Fibroblast of skin of back (primary cell): ENCODE measurements around the gene TSSK6.
"Not testable (repeated sequence)": the region's sequence is repeated elsewhere in the genome, so short reads cannot be mapped to it uniquely, and the experiment has no call there.

ENCODE experiments used
- DNase-seq: peaks from one replicate; pipeline ENCODE4 v3.0.0-alpha.2; 2013

The TSSK6 gene

DNA sequence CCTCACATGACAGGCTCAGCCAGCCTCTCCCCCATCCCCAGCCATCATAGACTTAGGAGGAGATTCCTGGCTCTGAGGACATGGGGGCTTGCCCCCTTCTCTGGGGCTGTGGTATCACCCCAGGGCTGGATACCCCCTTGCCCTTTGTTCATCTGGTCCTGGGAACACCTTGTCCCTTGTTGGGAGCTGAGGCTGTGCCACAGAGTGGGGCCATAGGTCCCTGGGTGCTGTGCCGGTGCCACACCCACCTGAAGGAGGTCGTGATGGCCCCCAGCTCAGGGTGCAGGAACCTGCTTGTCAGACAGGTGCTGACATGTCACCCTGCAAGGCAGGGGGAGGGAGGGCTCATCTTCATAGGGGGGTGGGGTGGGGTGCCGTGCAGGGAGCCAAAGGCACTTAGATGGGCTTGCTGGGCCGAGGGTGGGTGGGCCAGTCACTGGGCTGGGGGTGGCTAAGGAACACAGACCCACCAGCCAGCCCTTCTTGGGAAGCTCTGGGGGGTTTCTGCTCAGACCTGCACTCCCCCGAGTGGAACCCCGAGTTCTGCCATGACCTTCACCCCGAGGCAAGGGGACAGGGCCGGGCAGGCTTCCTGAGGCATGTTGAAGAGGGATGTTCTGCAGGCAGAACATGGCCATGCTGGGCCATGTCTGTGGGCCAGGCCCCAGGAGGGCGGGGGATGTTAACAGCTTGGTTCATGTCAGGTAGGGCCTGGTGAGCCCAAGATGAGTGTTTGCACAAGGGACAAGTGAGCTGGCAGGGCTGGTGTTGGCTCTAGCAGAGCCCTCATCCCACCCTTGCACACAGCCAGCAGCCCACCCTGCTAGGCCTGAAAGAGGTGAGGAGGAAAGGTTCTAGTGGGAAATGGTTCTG, 28.0 kb downstream of the TSSK6 start:
- DNase-seq, result no peak

DNA sequence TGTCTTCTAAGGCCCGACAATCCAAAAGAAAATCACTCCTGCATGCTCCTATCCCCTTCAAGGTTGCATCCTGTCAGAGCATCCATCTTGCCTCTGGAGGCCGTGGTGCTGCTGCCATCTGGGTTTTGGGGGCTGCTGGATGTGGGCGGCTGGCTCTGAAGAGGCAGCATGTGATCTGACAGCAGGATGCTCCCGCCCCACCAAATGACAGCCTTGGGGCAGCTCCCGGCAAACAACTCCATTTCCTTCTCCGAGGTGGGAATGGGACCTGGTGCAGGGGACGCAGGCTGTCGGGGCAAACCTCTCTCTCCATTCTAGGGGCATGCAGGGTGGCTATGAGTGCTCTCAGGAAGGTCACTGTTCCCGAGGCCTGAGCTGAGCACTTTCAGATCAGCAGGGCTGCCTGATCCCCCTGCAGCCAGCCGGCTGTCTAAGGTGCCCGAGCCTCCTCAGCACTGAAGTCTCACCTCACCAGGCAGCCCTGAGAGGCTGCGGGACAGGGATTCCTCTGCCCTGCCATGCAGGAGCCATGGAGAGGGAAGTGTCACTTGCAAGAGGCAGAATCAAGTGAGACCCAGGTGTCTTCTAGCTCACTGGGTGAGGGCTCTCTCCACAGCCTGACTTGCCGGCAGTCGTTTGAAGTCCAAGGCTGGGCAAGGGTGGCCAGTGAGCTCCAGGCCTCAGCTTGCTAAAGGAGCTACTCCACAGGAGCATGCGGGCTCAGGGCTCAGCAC, 28.8 kb downstream of the TSSK6 start:
- DNase-seq, result no peak

DNA sequence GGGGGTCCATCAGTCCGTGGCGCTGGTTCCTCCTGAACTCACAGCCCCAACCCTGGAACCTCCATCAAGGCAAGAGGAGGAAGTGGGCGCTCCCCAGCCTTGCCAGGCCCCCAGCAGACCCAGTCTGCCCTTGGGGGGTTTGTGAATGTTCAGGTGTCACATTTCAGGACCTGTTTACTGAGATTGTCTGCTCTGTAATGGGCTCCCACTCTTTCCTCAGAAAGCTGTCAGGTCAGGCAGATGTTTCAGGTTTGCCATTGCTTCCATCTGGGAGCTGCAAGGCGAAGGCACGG, 29.4 kb downstream of the TSSK6 start:
- DNase-seq, result no peak

DNA sequence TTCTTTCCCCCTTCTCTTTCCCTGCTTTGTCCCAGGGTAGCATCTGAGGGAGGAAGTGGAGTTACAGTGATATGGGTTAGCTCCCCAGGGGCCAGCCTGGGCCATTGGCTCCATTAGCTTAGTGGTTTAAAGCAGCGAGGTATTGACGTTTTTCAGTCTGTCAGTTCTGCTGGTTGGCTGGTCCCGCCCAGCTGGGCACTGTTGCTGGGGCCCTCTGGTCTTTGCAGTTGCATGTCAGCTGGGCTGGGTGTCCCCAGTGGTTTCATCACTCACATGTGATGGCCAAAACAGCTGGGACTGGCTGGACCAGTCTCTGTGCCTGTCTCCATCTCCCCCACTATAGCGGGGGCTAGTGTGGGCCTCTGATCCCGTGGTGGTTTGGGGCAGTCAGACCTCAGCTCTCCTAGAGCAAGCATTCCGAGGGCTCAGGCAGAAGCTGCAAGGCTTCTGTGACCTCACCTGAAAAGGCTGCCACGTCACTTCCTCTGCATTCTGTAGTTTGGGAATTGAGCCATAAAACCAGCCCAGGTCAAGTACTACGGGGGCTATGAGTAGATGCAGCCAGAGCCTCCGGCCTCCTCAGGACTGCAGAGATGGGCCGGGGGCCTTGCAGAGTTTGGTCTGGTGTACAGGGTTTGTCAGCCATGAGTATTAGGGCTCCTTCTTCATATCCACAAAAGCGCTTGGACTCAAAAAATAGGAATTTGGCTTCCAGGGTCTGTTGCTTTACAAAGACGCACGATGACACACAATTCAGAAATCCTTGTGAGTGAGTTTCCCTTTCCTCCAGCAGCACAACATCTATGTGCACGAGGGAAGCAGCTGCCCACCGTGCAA, 30.0 kb downstream of the TSSK6 start:
- DNase-seq, result peak; percentile 25

DNA sequence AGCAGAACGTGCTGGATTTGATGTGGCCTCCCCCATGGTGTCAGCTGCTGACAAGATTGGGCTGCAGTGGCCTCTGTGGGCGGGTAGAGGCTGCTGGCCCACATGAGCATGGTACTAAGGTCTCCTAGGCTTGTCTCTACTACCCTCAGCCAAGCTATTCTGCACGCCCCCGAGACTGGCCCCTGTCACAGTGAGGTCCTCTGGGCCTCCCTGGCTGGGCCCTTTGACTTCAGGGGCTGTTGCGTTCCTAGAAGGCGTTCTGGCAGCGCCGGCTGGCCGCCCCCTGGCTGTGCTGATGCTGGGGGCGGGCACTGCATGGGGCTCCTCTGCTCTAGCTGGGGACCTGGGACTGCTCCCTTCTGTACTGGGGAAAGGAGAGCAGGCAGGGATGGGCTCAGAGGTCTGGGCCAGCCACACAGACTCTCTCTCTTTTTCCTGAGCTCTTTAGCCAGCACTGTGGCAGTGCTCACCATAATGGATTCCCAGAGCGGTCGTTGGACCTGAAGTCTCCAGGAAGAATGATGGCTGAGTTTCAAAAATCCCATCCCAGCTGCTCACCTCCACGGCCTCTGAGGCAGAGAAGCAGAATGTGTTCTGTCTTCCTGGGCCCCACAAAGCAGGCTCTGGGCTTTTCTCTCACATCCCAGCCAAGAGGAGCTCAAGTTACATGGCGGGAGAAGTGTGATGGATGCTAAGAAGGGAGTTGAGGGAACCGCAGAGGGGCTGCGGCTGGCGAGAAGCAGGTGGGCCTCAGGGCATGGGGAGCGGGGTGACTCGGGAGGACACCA, 32.3 kb downstream of the TSSK6 start:
- DNase-seq, result no peak

DNA sequence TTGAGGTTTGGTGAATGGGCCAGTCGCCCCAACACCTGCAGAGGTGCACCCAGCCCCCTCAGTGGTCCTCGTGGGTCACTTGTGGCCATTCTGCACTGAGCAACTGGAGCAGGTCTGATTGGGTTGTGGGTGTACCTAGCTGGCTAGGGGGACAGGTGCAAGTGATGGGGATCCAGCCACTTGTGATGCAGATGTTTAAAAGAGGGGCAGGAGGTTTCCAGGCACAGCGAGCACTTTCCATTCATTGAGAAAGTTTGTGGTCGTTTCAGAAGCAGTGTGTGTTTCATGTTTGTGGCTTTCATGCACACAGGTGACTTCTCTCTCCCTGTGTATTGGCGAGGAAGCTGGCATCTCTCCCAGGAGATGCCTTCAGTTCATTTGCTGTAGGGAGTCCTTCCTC, 34.7 kb downstream of the TSSK6 start:
- DNase-seq, result no peak

DNA sequence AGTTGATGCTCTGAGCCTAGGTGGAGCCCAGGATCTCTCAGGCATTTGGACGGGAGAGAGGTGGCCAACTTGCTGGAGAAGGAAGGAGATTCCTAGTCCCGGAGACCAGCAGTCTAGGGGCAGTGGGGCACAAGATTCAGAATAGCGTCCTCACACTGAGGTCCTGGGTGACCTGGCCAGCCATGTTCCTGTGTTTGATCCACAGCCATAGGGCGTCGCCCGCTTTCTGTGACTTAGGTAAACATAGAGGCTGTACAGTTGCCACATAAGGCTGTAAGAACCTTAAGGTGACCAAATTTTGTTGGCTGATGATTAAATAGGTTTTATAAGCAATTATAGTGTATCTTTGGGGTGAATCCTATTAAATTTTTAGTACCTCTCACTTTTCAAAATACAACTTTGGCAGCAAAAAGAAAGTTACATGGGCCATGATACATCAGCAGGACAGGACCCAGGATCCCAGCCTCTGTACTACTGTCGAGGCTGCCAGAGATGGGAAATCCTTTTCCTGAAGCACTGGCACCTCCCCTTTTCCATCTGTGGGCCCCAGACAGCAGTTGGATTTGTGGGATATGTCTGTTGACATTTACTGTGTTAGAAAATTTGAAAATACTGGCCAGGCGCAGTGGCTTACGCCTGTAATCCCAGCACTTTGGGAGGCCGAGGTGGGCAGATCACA, 37.5 kb downstream of the TSSK6 start:
- DNase-seq, result no peak

DNA sequence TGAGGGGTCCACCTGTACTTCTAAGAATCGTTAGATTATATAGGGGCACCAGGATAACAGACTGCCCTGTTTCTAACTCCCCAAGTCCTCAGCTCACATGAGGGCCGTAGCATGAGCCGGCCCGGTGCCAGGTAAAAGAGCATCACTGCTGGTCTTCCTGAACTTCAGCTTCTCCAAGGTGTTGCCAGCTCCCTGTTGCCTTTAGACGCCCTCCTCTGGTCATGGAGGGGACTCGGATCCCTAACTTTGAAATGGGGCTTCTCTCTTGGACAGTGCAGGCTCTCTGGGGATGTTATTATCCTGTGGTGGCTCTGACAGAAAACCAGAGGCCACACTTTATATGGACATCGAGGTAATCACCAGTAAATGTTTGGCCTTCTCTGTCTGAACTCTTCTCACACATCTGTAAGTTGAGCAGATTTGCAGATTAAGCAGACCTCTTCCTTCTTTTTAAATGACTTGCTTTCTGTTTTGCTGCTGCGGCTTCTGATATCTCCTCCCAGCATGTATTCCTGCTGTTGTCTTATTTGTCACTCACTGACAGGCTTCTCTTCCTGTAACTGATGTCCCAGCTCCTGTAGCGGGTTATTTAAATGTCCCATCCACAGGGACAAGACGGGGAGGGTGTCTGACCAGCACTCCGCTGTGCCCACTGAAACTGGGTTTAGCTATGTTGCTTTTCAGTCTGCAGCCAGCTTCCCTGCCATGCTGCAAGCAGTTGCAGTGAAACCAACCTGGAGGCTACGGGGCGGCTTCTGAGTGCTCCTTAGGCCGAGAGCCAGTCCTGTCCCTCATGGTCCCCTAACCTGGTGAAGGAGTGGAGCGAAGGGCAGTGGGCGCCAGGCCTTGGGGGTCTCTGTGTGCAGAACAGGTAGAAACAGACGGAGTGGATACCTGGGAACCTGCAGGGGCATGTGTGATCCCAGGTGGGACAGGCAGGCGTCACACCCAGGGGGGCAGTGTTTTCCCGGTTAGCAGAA, 39.2 kb downstream of the TSSK6 start:
- DNase-seq, result no peak

DNA sequence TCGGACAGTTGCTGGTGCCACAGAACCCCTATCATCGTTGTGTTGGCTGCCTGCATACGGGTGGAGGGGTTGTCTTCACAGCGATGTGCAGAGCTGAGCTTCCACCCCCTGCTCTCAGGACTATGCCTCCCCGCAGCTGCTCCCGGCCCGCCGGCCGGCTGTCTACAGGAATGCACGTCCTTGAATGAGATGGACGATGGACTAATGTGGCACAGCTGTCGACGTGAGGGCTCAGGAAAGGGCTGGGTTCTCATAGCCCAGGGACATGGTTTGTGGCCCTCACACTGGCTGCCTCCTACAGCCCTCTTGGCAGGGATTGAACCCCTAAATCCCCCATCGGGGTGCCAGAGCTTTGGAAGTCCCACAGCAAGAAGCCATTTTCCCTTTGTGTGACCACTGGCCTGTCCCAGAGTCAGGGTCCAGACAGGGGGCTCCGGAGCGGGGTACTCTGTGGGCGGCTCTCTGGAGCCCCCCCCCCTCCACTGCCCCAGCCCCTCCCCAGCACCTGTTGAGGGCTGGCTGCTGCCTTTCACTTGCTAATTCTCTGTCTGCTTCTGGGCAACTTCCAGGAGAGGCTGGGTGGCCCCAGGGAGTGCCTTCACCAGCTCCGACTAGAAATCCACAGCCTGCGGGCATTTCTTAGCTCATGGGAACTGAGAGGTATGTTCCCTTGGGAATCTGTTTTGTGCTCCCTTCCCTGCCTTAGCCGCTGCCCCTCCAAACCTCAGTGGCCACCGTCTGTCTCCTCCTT, 40.2 kb downstream of the TSSK6 start:
- DNase-seq, result no peak

DNA sequence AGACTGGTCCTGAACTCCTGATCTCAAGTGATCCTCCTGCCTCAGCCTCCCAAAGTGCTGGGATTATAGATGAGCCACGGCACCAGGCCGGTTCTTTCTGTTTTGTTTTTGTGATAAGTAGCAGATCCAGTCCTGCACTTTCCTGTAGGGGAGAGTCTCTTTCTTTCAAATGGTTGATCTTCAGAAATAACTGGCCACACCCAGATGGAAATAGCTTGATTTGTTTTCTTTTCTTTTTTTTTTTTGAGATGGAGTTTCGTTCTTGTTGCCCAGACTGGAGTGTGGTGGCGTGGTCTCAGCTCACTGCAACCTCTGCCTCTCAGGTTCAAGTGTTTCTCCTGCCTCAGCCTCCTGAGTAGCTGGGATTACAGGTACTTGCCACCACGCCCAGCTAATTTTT, 43.2 kb downstream of the TSSK6 start:
- DNase-seq, result not testable (repeated sequence)

DNA sequence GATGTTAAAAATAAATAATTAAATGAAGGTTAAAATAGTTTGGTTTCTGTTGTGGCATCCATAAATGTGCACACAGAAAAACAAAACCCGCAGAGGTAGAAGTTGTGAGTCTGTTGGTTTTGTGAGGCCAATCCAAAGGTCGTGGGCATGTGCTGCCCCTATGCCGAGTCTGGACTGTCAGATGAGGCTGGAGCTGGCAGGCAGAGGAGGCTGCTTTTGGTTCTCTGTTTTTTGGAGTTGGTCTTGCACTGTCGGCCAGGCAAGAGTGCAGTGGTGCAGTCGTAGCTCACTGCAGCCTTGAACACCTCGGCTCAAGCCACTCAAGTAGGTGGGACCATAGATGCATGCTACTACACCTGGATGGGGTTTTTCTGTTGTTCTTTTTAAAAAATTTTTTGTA, 43.7 kb downstream of the TSSK6 start:
- DNase-seq, result no peak

DNA sequence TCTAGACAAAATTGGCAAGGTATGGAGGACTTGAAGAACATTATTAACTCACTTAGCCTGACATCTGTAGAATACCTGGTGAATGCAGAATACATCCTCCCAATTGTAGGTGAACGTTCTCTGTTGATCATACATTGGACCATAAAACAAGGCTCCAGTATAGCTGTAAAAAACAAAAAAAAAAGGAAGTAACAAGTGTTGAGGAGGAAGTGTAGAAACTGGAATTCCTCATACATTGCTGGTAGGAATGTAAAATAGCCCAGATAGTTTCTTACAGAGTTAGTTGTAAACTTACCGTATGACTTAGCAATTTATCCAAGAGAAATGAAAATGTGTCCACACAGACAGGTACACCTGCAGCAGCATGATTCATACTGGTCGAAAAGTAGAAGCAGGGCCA, 44.8 kb downstream of the TSSK6 start:
- DNase-seq, result no peak

DNA sequence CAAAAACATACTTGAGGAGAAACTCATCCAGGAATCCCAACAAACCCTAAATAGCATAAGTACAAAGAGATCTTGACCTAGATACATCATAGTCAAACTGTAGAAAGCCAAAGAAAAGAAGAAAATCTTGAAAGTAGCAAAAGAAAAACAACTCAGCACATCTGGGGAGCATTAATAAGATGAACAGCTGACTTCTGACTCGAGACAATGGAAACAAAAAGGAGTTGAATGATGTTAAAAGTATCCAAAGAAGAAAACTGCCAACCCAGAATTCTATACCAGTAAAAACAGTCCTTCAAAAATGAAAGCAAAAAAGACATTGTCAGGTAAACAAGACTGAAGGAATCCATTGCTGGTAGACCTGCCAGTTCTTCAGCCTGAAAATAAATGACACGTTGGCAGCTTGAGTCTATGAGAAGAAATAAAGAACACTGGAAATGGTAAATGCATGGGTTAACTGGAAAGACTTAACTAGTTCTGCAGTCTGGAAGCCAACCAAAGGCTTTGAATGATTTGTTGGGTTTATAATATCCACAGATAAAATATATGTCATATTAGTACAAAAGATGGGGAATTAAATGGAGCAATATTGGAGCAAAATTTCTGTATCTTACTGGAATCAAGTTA, 46.8 kb downstream of the TSSK6 start:
- no peak for DNase-seq

DNA sequence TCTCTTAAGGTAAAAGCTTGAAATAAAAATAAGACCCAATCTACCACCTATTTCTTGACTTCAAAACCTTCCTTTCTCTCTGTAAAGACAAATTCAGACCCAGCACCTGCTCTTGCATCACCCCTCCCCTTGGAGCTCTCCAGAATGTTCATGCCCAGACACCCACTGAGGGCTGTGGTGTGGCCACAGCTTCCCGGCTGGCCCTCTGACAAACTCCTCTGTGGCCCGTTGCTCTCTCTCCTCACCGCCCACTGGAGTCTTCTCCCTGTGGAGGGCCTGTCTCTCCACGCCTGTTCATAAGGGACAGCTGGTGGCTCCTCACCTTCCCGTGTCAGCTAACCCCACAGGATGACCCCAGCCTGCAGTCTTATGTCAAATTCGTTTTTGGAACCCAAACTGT, 49.1 kb downstream of the TSSK6 start:
- DNase-seq, result no peak

DNA sequence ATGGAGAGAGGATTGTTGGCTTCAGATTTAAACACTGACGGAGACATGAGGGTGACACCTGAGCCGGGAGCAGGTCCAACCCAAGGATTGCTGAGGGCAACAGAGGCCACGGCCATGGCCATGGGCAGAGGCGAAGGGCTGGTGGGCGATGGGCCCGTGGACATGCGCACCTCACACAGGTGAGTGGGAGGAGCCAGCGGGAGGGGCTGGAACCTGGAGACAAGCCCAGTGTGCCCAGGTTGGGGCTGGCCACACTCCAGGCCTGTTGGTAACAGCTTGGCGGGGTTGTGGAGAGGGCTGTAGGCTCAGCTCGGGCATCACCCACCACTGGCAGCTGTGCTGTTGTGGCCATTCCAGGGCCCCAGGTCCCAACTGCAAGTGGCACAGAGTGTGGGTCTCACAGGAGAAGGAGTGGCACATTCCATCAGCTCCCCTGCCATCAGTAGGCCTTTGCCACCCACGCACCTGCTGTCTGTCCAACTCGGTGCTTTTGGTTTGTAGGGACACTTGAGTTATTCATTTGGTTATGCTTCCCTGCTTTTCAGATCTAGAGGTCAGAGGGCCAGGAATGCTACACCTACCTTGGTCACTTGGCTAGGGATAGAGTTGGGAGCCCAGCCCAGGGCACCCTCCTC, 49.8 kb downstream of the TSSK6 start:
- DNase-seq, result no peak

DNA sequence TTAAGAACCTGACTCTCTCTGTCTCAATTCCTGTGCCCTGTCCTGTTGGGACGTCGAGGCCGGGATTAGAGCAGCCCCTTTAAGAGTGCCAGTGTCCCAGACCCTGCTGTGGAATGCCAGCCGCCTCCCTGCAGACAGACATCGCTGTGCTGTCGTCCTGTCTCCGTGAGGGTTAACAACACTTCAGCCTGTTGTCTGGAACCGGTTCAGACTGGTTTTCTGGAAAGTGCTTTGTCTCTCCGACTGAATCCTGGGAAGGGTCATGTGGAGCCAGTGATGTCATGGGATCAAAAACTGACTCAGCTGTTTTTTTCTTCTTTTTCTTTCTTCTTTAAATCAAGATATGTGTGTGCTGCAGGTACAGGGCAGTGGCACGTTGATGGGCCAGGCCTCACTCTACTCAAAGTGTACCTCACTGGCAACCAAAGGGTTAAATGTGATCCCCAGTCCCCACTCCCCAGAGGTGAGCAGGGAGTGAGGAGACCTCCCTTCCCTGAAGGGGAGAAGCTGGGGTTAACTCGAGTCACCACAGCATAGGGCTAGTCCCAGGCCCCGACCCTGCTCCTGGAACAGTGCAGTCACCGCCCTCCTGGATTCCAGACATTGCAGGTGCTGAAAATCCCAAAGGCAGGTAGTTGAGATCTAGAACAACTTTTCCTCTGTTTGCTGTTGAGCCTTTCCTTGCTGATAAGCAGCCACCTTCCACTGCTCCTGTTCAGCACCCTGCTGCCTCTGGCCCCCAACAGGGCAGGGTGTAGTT, 50.8 kb downstream of the TSSK6 start:
- peak; percentile 75 for DNase-seq
